ENCODE measurements around the gene C1QTNF1.

DNA sequence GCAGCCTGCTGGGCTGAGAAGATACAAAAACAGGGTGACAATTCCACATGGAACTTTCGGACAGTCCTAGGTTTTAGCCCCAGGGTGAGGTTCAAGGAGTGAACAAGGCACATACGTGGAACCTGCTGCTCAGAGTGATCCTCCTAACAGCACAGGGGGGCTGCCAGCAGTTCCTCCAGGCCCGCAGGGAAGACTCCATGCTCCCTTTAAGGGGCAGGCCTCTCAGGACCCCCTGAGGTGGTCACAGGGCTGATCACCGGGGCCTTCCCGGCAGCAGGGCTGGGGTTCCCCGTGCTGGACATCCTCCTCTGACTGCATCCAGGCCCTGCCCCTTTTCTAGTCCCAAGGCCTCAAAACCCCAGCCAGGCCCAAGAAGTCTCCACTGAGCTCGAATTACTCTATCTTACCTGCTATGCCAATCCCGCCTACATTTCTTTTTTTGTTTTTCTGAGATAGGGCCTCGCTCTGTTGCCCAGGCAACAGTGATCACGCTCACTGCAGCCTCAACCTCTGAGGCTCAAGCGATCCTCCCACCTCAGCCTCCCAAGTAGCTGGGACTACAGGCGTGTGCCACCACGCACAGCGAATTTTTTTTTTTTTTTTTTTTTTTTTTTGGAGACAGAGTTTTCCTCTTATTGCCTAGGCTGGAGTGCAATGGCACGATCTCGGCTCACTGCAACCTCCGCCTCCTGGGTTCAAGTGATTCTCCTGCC, 24.8 kb upstream of the C1QTNF1 start:
- TF ChIP-seq, protein P1, sequence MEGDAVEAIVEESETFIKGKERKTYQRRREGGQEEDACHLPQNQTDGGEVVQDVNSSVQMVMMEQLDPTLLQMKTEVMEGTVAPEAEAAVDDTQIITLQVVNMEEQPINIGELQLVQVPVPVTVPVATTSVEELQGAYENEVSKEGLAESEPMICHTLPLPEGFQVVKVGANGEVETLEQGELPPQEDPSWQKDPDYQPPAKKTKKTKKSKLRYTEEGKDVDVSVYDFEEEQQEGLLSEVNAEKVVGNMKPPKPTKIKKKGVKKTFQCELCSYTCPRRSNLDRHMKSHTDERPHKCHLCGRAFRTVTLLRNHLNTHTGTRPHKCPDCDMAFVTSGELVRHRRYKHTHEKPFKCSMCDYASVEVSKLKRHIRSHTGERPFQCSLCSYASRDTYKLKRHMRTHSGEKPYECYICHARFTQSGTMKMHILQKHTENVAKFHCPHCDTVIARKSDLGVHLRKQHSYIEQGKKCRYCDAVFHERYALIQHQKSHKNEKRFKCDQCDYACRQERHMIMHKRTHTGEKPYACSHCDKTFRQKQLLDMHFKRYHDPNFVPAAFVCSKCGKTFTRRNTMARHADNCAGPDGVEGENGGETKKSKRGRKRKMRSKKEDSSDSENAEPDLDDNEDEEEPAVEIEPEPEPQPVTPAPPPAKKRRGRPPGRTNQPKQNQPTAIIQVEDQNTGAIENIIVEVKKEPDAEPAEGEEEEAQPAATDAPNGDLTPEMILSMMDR (IDR thresholded peaks at IDR 0.05; ENCODE audit: extremely low read depth in 1 of 2, insufficient read depth in 1 of 2, low read depth in 1 of 2, low read length in 2 of 2): no peak
- TF ChIP-seq POLR2AphosphoS5 (IDR thresholded peaks at IDR 0.05; ENCODE audit: insufficient read depth, low read depth, low read length) (no peak), FOS (IDR thresholded peaks at IDR 0.05; ENCODE audit: borderline replicate concordance, insufficient read depth, low read length) (no peak), EZH2 (IDR thresholded peaks at IDR 0.05; ENCODE audit: borderline replicate concordance, low read depth, low read length, severe bottlenecking) (no peak)
